ENCODE results near the gene QRFPR.
"Not testable (repeated sequence)": the region's sequence is repeated elsewhere in the genome, so short reads cannot be mapped to it uniquely, and the experiment has no call there.

Gene QRFPR

DNA sequence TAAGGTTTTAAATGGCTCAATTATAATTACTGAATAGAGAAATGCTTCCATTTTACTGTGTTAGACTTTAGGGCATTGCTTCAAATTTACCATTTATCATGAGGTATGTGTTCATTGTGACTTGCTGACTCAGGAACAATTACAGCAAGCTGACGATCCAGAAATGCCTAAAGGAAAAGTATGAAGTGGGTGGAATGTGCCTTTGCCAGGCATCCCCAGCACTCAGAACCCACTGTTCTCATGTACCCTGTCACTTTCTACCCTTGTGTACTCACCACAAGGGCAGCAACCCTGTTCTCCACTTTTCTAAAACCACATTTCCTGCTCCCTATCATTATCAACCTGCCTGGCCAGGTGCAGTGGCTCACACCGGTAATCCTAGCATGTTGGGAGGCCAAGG, 41.5 kb downstream of the QRFPR start:
- no peak for DNase-seq

DNA sequence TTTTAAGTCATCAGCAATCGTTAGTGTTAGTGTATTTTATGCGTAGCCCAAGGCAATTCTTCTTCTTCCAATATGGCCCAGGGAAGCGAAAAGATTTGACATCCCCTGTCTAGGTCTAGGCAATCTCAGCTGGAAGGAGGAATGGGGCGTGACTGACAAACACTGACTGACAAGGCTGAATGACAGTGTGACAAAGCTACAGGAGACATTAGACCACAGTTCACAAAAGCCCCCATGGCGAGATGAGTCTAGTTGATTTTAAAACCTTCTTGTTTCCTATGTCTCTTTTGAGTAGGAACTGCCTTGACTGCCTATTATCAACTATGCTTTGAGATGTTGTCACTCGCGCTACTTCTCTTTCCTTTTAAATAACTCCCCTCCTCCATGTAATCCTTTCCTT, 42.3 kb downstream of the QRFPR start:
- no peak for DNase-seq

DNA sequence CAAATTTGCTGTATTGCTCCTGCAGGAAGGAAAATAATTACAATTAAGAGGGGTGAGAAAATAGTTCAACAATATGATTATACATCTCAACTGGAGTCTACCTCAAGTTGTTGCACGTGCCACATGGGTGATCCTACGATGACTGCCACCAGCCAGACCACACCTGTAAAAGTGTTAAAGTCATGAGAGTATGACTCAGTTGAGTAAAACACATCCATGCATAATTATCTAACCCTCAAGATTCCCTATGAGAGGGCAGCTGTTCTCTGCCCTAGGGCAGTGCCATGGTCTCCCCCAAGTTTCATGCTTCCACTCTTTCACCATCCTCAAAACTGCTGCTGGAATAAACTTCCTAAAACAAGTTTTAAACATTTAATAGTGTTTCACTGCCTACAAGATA, 44.1 kb downstream of the QRFPR start:
- no peak for DNase-seq

DNA sequence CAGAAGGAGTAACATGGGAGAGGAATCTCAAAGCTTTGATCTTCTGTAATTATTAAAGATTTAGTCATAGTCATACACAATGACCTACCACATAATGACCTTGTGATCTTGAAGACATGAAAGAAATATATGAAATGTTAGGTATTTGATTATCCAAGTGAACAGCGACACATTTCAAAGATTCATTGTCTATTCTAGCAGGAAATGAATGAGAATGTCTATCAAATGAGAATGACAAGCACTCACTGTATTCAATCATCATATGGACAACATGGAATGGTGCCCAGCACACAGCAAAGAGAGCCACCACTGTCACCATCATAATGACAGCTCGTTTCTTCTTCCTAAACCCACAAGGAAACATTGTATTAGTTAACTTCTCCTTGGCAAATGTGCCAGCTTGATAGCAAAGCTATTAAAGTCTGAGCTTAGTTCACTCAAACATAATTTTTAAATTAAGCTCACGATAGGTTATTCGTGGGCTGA, 50.6 kb downstream of the QRFPR start:
- DNase-seq = no peak

DNA sequence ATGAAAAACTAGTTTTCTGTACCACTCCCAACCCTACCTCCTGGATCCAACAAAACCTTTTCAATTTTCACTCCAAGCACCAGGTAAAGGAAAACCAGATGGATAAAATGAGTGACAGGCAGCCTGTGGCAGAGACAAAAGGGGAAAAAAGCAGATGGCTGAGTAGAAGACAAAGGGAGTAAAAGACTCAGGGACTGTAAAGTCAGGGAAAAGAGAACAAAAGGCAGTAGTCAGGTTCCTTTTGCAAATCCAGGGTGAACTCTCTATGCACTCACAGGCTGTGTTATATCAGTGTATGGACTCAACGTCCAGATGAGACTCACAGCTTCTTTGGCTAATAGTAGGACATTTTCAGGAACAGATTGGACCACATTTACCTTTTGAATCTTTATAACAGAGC, 54.2 kb downstream of the QRFPR start:
- no peak for DNase-seq

DNA sequence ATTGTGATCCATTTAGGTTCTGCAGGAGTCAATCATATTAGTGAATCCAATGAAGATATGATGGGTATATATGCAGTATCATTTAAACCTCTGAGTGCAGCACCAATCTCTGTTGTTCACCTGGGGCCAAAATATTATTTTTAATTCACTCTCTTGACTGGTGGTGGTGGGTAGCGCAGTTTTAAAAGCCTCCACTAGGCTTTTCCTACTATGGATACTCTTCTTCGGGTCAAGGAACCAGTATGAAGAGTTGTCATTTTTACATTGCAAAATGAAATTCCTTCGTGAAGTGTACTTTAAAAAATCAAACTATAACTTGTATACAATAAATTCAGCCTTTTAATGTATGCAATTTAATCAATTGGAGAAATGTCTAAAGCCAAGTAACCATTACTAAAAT, 56.5 kb downstream of the QRFPR start:
- no peak for DNase-seq

DNA sequence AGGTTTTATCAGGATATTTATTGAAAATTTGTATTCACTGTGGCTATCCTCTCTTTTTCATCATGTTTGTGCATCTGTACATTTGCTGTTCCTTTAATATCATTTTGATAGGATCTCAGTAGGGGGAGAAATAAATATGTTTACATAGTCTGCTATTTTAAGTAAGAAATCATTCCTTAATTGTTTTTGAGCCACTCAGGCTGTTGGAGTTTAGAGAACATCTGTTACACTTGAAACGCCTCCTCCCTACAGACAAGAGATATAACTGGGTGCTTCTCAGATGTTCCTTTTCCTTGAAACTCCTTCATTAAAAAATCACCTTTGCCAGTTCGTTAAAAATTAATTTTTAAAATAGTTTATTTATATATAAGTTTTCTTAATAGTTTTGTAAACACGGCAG, 59.4 kb downstream of the QRFPR start:
- DNase-seq = no peak

DNA sequence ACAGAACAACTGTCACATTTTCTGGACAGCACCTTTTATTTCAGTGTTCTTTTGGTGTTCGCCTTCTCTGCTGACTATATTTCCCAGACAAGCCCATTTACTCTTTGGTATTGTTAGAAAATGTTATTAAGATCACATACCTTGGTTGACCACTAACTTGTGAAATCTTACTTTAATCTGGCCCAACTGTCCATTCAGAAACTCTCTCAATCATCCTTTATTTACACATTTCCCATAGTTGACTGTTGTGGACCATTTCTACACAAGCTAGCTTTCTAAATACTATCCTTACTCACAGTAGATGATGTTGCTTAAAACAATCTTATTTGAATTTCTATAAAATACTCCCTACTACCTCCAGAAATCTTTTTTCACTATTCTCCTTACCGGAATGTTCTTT, 64.7 kb downstream of the QRFPR start:
- DNase-seq = no peak

DNA sequence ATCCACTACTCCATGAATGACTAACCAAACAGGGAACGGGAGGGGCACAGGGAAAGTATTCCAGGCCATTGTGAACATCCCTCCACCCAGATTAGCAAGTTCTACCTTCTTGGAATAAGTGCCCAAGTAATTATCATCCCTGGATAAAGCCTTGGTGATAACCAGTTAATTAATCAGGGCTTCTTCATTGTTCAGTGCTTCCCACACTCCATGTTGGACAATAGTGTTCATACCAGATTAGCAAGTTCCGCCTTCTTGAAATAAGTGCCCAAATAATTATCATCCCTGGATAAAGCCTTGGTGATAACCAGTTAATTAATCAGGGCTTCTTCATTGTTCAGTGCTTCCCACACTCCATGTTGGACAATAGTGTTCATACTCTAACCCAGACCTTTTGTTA, 67.4 kb downstream of the QRFPR start:
- not testable (repeated sequence) for DNase-seq

DNA sequence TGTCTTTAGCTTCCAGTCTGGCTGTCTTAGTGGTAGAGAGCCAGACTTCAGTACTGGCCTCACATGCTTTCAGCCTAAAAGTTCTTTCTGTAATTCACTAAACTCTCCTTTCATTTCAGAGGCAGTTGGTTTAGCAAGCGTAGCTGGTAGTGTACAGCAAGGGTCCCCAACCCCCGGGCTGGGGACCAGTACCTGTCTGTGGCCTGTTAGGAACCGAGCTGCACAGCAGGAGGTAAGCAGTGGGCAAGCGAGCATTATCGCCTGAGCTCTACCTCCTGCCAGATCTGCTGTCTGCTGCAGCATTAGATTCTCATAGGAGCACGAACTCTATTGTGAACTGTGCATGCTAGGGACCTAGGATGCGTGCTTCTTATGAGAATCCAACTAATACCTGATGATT, 72.0 kb downstream of the QRFPR start:
- no peak for DNase-seq

DNA sequence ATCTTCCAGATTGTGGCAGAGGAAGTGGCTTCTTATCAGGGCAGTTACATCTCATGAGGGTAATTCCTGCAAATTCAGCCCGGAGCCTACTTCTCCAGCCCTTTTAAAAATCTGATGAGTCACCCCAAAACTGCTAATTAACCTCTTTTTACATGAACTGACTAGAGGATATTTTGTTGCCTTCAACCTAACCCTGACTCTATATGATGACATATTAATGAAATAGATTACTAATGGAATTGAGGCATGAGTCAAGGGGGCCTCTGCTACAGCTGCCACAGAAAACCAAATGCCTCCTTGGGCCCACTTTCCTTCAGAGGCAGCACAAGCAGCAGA, 72.5 kb downstream of the QRFPR start:
- DNase-seq = no peak

DNA sequence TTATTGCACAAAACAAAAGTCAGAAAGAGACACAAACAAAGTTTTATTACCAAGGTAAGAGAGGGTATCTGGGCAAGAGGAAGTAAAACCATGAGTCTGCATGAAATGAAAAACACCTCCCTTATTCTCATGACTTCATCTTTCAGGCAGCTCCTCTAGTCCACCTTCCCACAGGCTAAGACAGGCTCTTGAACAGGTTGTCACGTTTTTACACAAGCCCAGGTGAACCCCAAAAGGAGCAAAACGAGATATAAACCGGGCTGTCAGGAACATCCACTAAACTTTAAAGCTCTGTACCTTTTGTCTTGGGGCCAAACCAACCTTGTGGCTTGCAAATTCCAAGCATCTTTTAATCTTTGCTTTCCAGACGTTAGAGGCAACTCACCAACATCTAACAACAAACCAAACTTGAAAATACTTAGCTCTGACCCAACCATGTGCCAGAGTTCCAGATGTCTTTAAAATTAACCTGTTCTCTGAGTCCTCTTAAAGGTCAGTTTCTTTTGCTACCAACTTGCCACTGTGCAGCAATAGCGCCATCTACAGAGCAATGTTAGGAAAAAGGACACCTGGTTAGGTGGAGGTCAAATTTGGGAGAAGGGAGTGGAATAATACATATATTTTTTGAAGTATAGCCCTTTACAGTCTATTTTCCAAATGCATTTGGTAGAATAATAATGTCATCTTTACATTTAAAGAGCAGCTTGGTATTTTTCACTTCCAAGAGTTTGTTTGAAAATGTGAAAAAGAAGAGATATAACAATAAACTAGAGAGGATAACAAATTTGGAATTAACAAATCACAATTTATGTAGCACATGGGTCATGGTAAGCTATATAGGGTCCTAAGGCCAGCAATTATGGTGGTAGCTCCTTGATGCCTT, 73.1 kb downstream of the QRFPR start:
- DNase-seq = peak; percentile 8

DNA sequence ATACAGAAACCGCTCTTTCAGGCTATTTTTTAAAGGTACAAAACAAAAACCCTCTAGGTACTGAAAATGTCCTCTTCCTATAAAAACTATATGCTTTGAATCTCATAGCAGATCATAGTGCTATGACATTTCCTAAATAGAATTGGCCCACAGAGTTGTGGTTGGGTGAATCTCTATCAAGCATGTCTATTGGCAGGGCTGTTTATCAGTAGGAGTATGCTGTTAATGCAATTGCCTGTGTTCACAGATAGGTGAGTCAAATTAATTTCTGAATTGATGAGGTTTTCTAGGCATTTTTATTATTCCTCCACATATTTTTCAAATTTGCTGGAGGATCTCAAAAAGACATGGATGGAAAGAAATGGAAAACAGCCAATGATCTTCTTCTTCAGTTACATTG, 73.9 kb downstream of the QRFPR start:
- DNase-seq = no peak

DNA sequence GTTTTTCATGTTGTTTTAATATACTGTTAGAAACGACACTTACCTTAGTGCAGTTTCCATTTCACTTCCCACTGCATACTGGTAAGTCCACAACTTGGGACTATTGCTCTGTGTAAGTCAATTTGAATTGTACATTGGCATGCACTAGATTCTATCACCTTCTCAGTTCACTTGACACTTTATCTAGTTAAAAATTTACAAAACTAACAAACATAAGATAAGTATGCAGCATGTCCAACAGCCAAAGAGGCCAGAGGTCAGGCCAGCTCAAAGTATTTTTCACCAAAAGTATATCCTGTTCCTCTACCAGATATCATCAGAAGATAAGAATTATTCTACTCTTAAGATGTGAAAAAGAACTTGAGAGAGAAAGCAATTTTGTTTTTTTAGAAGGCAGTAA, 75.9 kb downstream of the QRFPR start:
- no peak for DNase-seq

DNA sequence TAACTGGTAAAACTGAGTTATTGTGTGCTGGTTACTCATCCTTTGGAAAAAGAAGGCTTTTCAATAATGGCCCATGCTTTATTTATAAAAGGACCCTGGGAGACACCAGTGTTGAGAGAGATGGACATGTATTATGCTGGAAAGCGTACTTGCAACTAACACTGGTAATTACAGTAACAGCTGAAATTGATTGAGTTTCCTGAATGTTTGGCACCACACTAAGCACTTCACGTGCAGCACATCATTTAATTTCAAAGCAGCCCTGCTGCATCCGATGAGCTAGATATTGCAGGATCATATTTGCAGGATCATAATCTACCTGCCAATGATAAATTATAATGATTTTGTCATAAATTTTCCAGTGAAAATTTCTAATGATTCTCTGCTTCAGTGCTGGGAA, 81.5 kb downstream of the QRFPR start:
- no peak for DNase-seq

DNA sequence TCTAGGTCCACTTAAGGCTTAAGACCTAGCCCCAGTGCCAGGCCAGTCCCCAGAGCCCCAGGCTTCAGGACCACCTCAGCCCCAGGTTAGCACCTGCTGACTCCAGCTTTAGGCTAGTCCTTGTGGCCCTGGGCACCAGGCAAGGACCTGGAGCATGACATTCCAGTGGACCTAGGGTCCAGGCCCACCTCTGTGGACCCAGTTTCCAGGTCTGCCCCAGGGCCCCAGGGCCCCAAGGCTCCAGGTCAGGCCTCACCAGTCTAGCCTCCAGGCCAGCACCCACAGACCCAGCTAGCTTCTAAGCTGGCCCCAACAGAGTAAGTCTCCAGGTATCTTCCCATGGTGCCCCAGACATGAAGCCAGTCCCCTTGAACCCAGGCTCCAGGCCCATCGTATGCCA, 97.5 kb downstream of the QRFPR start:
- DNase-seq = no peak

DNA sequence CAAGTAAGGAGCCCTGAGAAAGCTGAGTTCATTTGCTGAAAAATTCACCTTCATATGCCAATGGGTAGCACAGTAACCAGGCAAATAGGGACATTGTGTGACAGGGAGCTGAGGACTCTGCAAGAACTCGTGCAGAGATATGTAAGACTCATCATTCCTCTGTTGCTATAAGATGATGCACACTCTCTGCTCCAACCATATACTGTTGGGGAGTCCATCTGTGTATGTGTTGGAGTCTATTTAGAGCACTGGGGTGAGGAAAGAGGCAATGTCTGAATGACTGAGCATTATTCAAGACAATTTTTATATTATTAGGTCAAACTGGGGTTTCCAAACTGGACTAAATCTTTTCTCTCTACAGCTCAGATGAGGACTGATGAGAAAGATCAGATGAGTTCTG, 100.4 kb downstream of the QRFPR start:
- DNase-seq = no peak

DNA sequence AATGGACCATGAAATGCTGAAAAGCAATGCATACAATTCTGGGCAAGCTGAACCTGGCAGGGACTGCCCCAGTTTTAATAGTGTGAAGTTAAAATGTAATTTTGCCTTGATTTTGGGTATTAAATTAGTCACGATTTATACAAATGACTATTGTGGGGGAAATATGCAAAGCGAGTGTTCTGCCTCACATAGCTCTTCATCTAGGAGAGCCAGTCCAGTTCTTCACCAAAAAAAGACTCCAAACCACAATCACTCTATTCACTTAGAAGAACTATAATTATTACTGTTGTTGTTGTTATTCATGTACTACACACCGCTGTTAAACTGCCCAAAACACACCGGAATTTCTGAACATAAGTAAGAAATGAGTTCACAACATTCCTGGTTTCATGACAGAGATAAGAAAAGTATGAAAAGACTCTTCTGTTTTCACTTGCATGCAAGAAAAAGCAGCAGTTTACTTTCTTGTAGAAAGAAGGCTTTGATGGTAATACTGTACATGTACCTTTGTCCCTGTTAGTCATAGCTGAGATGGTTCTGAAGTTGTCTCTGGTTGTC, 101.9 kb downstream of the QRFPR start:
- no peak for DNase-seq
